Trophoblast cell (in vitro differentiated cells and primary cell): ENCODE results near the gene PTPRN2.
A peak's percentile ranks its signal among the peaks of the same experiment; 100 is the strongest.

ENCODE experiments used
- DNase-seq, 2 donors: peaks; one replicate each; pipeline ENCODE4 v3.0.0-alpha.2; 2016
- H2AFZ ChIP-seq: 2 replicates; pipeline ENCODE4 v1.6.1; 2013; ENCODE audit warnings: low read length, moderate library complexity, mild to moderate bottlenecking; ENCODE audit not compliant: insufficient read depth, poor library complexity
- H2AK5ac ChIP-seq: 2 replicates; pipeline ENCODE4 v1.6.1; 2013; ENCODE audit warnings: mild to moderate bottlenecking, low read length
- H2BK120ac ChIP-seq: 2 replicates; pipeline ENCODE4 v1.6.1; 2013; ENCODE audit warnings: low read length, mild to moderate bottlenecking, moderate library complexity; ENCODE audit not compliant: insufficient read depth, poor library complexity
- H2BK12ac ChIP-seq: 2 replicates; pipeline ENCODE4 v1.6.1; 2013; ENCODE audit warnings: mild to moderate bottlenecking, low read length, moderate library complexity
- H2BK5ac ChIP-seq: 2 replicates; pipeline ENCODE4 v1.6.1; 2013; ENCODE audit warnings: low read length, low read depth, moderate library complexity, mild to moderate bottlenecking; ENCODE audit not compliant: poor library complexity
- H3K14ac ChIP-seq: 2 replicates; pipeline ENCODE4 v1.6.1; 2013; ENCODE audit warnings: mild to moderate bottlenecking, low read length
- H3K18ac ChIP-seq: 2 replicates; pipeline ENCODE4 v1.6.1; 2013; ENCODE audit warnings: mild to moderate bottlenecking, low read length
- H3K23ac ChIP-seq: 2 replicates; pipeline ENCODE4 v1.6.1; 2013; ENCODE audit warnings: low read length
- H3K27ac ChIP-seq: 2 replicates; pipeline ENCODE4 v1.5.1; 2013; ENCODE audit warnings: low read depth, mild to moderate bottlenecking, inconsistent platforms, low read length, moderate library complexity
- H3K27me3 ChIP-seq: 2 replicates; pipeline ENCODE4 v1.6.1; 2013; ENCODE audit warnings: inconsistent platforms, mild to moderate bottlenecking, low read length, moderate library complexity; ENCODE audit not compliant: insufficient read depth
- H3K36me3 ChIP-seq, 2 experiments: 1 replicate in 1 of 2; 2 replicates in 1 of 2; pipeline ENCODE4 v1.6.1; 2013; ENCODE audit warnings: low read length in 2 of 2, mild to moderate bottlenecking in 2 of 2, moderate library complexity in 1 of 2; ENCODE audit not compliant: insufficient read depth in 2 of 2, control insufficient read depth in 1 of 2
- H3K4ac ChIP-seq: 2 replicates; pipeline ENCODE4 v1.6.1; 2013; ENCODE audit warnings: low read depth, mild to moderate bottlenecking, low read length, moderate library complexity
- H3K4me1 ChIP-seq, 2 experiments: 1 replicate in 1 of 2; 2 replicates in 1 of 2; pipeline ENCODE4 v1.6.1; 2013; ENCODE audit warnings: low read length in 2 of 2, mild to moderate bottlenecking in 2 of 2, moderate library complexity in 1 of 2; ENCODE audit not compliant: insufficient read depth in 2 of 2, control insufficient read depth in 1 of 2
- H3K4me2 ChIP-seq: 2 replicates; pipeline ENCODE4 v1.6.1; 2013; ENCODE audit warnings: inconsistent platforms, mild to moderate bottlenecking, low read length, moderate library complexity
- H3K4me3 ChIP-seq: 2 replicates; pipeline ENCODE4 v1.5.1; 2013; ENCODE audit warnings: mild to moderate bottlenecking, low read depth, low read length, inconsistent platforms
- H3K79me1 ChIP-seq: one replicate; pipeline ENCODE4 v1.6.1; 2013; ENCODE audit warnings: low read length
- H3K79me2 ChIP-seq: 2 replicates; pipeline ENCODE4 v1.6.1; 2013; ENCODE audit warnings: low read length, mild to moderate bottlenecking; ENCODE audit not compliant: control insufficient read depth, insufficient read depth, poor library complexity
- H3K9ac ChIP-seq: 2 replicates; pipeline ENCODE4 v1.6.1; 2013; ENCODE audit warnings: mild to moderate bottlenecking, low read length
- H3K9me3 ChIP-seq: 2 replicates; pipeline ENCODE4 v1.6.1; 2013; ENCODE audit warnings: low read depth, mild to moderate bottlenecking, control low read depth, inconsistent platforms, low read length; ENCODE audit not compliant: insufficient read depth
- H4K12ac ChIP-seq: 2 replicates; pipeline ENCODE4 v1.6.1; 2013; ENCODE audit warnings: low read depth, mild to moderate bottlenecking, low read length, moderate library complexity
- H4K8ac ChIP-seq: 2 replicates; pipeline ENCODE4 v1.6.1; 2013; ENCODE audit warnings: low read depth, mild to moderate bottlenecking, low read length, moderate library complexity
- H4K91ac ChIP-seq: one replicate; pipeline ENCODE4 v1.6.1; 2013; ENCODE audit warnings: low read depth, mild to moderate bottlenecking, low read length, moderate library complexity
- WGBS: extraction: QIAGEN DNeasy Blood & Tissue Kit; methylation state at CpG from one replicate; pipeline ENCODE4 v1.1.7; 2013; ENCODE audit warnings: missing lambda C conversion rate; ENCODE audit not compliant: insufficient read length, insufficient coverage; ENCODE audit errors: extremely low coverage; 5-methylcytosine and 5-hydroxymethylcytosine counted together

Gene PTPRN2

GRCh38 chr7:157877298-157878090 is 710.1 kb downstream of the PTPRN2 start:
- H4K12ac ChIP-seq, result no peak overlapping the region
- no peak overlapping the region for H3K14ac ChIP-seq
- H3K9ac ChIP-seq, result no peak overlapping the region
- H2BK5ac ChIP-seq, result no peak overlapping the region
- H3K79me1 ChIP-seq, result no peaks in the 10 kb centered on the region
- H3K79me2 ChIP-seq, result no peaks in the 10 kb centered on the region
- DNase-seq, result no peak
- no peak overlapping the region for H3K4me2 ChIP-seq
- no peak overlapping the region for H2BK120ac ChIP-seq
- no peak overlapping the region for H3K4me3 ChIP-seq
- no peak overlapping the region for H2AFZ ChIP-seq
- no peak overlapping the region for H4K8ac ChIP-seq
- WGBS, result no CpG with 5 or more reads among the region's 31 CpGs
- no peak overlapping the region for H3K23ac ChIP-seq
- no peak overlapping the region for H2BK12ac ChIP-seq
- no peak overlapping the region for H3K18ac ChIP-seq
- H3K9me3 ChIP-seq, result peaks cover 14% of the 10 kb centered on the region
- H4K91ac ChIP-seq, result no peak overlapping the region
- H2AK5ac ChIP-seq, result no peak overlapping the region
- H3K4me1 ChIP-seq, result no peaks in the 10 kb centered on the region
- no peaks in the 10 kb centered on the region for H3K36me3 ChIP-seq
- no peak overlapping the region for H3K27ac ChIP-seq
- no peak overlapping the region for H3K4ac ChIP-seq
- H3K27me3 ChIP-seq, result no peaks in the 10 kb centered on the region

- no peak overlapping the region for H3K4ac ChIP-seq
- no peak overlapping the region for H2BK5ac ChIP-seq
- whole genome bisulfite sequencing, result no CpG with 5 or more reads among the region's 36 CpGs
- H3K9ac ChIP-seq, result no peak overlapping the region
- H2BK12ac ChIP-seq, result no peak overlapping the region
- DNase-seq, result no peak
- no peak overlapping the region for H3K14ac ChIP-seq
- no peak overlapping the region for H2AFZ ChIP-seq
- no peaks in the 10 kb centered on the region for H3K79me2 ChIP-seq
- no peak overlapping the region for H3K4me2 ChIP-seq
- H2BK120ac ChIP-seq, result no peak overlapping the region
- no peaks in the 10 kb centered on the region for H3K4me1 ChIP-seq
- H3K18ac ChIP-seq, result no peak overlapping the region
- no peak overlapping the region for H3K4me3 ChIP-seq
- no peak overlapping the region for H2AK5ac ChIP-seq
- no peak overlapping the region for H3K23ac ChIP-seq
- no peak overlapping the region for H4K8ac ChIP-seq
- H3K27ac ChIP-seq, result no peak overlapping the region
- no peaks in the 10 kb centered on the region for H3K36me3 ChIP-seq
- H4K12ac ChIP-seq, result no peak overlapping the region
- no peaks in the 10 kb centered on the region for H3K27me3 ChIP-seq
- H4K91ac ChIP-seq, result no peak overlapping the region
- no peaks in the 10 kb centered on the region for H3K79me1 ChIP-seq
- H3K9me3 ChIP-seq, result peaks cover 20% of the 10 kb centered on the region
These were observed 710.9 kb downstream of the PTPRN2 start for GRCh38 chr7:157876469-157877285.

DNA sequence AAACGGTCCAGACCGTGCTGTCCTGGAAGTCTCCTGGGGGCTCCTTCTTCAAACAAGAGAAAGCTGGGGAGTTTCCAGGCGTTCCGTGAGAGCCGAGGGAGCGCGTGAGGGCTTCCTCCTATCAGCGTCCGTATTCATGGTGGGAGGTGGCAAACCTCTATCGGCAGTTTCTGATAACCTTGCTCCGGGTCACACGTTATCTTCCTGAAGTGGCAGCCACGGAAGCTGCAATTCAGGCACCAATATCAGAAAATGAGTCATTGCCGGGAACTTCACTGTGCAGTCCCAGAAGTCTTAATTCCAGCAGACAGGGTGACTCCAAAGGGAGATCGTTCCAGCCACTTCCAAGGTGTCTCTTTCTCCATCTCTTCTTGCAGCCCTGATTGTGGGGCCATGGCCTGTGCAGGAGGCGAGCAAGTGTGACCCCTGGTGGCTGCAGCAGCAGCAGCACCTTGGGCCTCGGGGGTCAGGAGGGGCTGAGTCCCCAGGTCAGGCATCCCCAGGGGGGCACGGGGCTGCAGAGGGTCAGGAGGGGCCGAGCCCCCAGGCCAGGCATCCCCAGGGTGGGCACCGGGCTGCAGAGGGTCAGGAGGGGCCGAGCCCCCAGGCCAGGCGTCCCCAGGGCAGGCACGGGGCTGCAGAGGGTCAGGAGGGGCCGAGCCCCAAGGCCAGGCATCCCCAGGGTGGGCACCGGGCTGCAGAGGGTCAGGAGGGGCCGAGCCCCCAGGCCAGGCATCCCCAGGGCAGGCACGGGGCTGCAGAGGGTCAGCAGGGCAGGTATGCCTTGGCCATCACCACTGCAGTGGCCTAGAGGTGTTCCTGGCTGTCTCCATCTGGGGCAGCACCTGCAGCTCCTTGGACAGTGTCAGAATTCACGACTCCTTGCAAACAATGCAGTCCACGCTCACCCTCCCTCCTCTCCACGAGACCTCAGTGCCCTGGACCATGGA is 712.1 kb downstream of the PTPRN2 start:
- H3K79me1 ChIP-seq, result no peaks in the 10 kb centered on the region
- no peak overlapping the region for H3K14ac ChIP-seq
- H3K4me3 ChIP-seq, result peak overlapping the region; percentile 43
- H3K9ac ChIP-seq, result no peak overlapping the region
- no peak overlapping the region for H3K23ac ChIP-seq
- no peaks in the 10 kb centered on the region for H3K36me3 ChIP-seq
- DNase-seq, result no peak
- no peak overlapping the region for H3K18ac ChIP-seq
- H2AFZ ChIP-seq, result no peak overlapping the region
- no peak overlapping the region for H4K8ac ChIP-seq
- no peaks in the 10 kb centered on the region for H3K27me3 ChIP-seq
- no peak overlapping the region for H2BK5ac ChIP-seq
- WGBS, result no CpG with 5 or more reads among the region's 30 CpGs
- H3K4me1 ChIP-seq, result no peaks in the 10 kb centered on the region
- H4K91ac ChIP-seq, result no peak overlapping the region
- H3K4me2 ChIP-seq, result no peak overlapping the region
- no peak overlapping the region for H4K12ac ChIP-seq
- no peak overlapping the region for H2AK5ac ChIP-seq
- H3K4ac ChIP-seq, result no peak overlapping the region
- H3K79me2 ChIP-seq, result no peaks in the 10 kb centered on the region
- H2BK12ac ChIP-seq, result no peak overlapping the region
- no peak overlapping the region for H2BK120ac ChIP-seq
- H3K9me3 ChIP-seq, result peaks cover 17% of the 10 kb centered on the region
- H3K27ac ChIP-seq, result no peak overlapping the region

- Histone ChIP-seq H3K79me2 (no peaks in the 10 kb centered on the region), H3K27me3 (no peaks in the 10 kb centered on the region), H3K18ac (no peak overlapping the region), H2BK12ac (no peak overlapping the region), H3K4me1 (no peaks in the 10 kb centered on the region), H2AFZ (no peak overlapping the region), H3K9me3 (peaks cover 14% of the 10 kb centered on the region), H3K36me3 (no peaks in the 10 kb centered on the region), H2AK5ac (no peak overlapping the region), H4K91ac (no peak overlapping the region), H4K8ac (no peak overlapping the region), H3K27ac (no peak overlapping the region), H3K4me2 (no peak overlapping the region), H3K9ac (peak overlapping the region; percentile 3), H4K12ac (no peak overlapping the region), H2BK5ac (no peak overlapping the region), H3K4ac (no peak overlapping the region), H3K4me3 (no peak overlapping the region), H2BK120ac (no peak overlapping the region), H3K14ac (no peak overlapping the region), H3K23ac (peak overlapping the region; percentile 29), H3K79me1 (no peaks in the 10 kb centered on the region)
- WGBS, result no CpG with 5 or more reads among the region's 12 CpGs
- no peak for DNase-seq
These were observed 712.8 kb downstream of the PTPRN2 start for GRCh38 chr7:157874870-157875229.
